ENCODE results near the gene CHCHD3.

- TF ChIP-seq CTCF (conservative IDR thresholded peaks at IDR 0.05 in 1 of 2, IDR thresholded peaks at IDR 0.05 in 1 of 2; ENCODE audit: extremely low read depth in 1 of 2, insufficient read depth in 1 of 2, low read depth in 1 of 2, low read length in 2 of 2) (no peak), EZH2 (IDR thresholded peaks at IDR 0.05; ENCODE audit: borderline replicate concordance, low read length) (no peak)
Observed at GRCh38 chr7:133015888-133016287, 66.0 kb downstream of the CHCHD3 start.
